ENCODE data around the gene TRIM45. TPM values are rescaled to one million over a fixed set of nuclear protein-coding genes. Genes with fewer than 3 reads are reported as not detected.

TRIM45 gene
- total and polyA plus RNA-seq, 2 of the 4 experiments (the other 2 are of a cell fraction): 2.0 to 5.1 TPM

DNA sequence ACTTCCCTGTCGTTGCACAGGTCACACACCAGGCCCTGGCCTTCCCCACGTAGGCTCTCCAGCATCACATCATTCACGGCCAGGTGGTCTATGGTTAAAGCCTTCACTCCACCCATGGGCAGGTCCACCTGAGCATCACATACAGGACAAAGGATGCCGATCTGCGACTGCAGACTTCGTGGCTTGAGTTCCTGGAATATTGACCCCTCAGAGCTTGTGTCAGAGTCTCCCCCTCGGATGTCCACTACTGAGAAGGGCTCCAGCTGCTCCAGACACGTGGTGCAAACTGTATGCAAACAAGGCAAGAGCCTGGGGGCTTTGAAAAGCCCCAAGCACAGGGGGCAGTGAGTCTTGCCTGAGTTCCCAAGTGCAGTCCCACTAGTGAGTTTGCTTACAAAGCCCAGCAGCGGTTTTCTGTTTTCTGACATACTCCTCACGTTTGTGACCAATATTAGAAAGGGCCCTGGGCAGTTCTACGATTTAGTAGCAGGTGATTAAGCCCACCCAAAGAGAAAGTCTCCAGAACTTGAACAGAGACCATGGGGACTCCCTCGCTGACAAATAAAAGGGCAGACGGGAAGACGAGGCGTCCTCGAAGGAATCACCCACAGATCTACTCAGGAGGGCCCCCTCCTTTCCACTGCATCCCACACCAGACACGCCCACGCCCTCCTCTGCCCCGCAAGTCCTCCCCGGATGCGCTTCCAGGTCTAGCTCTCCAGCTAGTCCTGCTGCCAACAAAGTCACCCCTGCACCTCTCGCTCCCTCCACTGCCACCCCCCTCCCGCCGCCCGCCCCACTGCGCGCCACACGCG, 568 bp downstream of the TRIM45 start:
- peak overlapping the region; percentile 84 for H2AK5ac ChIP-seq (ENCODE audit: low read depth, low read length)
- ChIA-PET POLR2A (ENCODE audit: unreplicated experiment) (no interaction called here), CTCF (interaction anchor here (1.5 kb wide), 1 partner anchor 8 kb away, joined by 5 read pairs; no protein-coding TSS in a partner anchor)
- peak overlapping the region; percentile 75 to 83 for H4K8ac ChIP-seq (ENCODE audit: low read depth in 2 of 2, low read length in 2 of 2)
- peak overlapping the region; percentile 51 for H3K4ac ChIP-seq (ENCODE audit: low read depth, low read length)
- H2AK9ac ChIP-seq (replicated peaks; ENCODE audit: low read depth, low read length, poor library complexity): peak overlapping the region; percentile 74
- peak overlapping the region; percentile 99 for H2AFZ ChIP-seq (replicated peaks; ENCODE audit: low read length, poor library complexity)
- peak overlapping the region; percentile 12 for H3K14ac ChIP-seq (replicated peaks; ENCODE audit: low read depth, low read length)
- peaks cover 4% of the 10 kb centered on the region; the same call in 1 of the 2 replicates for H3K36me3 ChIP-seq (ENCODE audit: control insufficient read depth, insufficient read depth, low read length)
- peak overlapping the region; percentile 14; the same call in 1 of the 2 replicates for H2BK120ac ChIP-seq (ENCODE audit: low read depth, low read length)
- H3K18ac ChIP-seq (ENCODE audit: low read depth, low read length): no peak overlapping the region
- H3K4me1 ChIP-seq (ENCODE audit: control insufficient read depth, insufficient read depth, low read length): peaks cover 8% of the 10 kb centered on the region; the same call in 1 of the 2 replicates
- H3K27me3 ChIP-seq (ENCODE audit: control insufficient read depth, insufficient read depth, low read length): peaks cover 3% of the 10 kb centered on the region
- peak overlapping the region; percentile 63 for H3K9ac ChIP-seq (ENCODE audit: low read depth, low read length)
- WGBS, 2 experiments (ENCODE audit: extremely low coverage in 2 of 2, insufficient read length in 1 of 2): 15% methylated on average over 8 of the region's 29 CpGs; no CpG with 5 or more reads in 1 of the 2 experiments
- in situ Hi-C loops (cut with MboI; ENCODE audit: low sequenced_read_pairs): loop anchor here (10.0 kb wide), 1 partner anchor 46 kb away; no protein-coding TSS in a partner anchor
- peak overlapping the region; percentile 1 for H3K56ac ChIP-seq (ENCODE audit: extremely low read depth, insufficient read depth, low read length)
- H2BK5ac ChIP-seq (ENCODE audit: low read depth, low read length, poor library complexity, severe bottlenecking): peak overlapping the region; percentile 61
- no peaks in the 10 kb centered on the region for H3K9me3 ChIP-seq (ENCODE audit: control insufficient read depth, insufficient read depth, low read length)
- peak overlapping the region; percentile 74 for H3K4me2 ChIP-seq (ENCODE audit: low read depth, low read length)
- H2BK15ac ChIP-seq (ENCODE audit: low read depth, low read length): 0 out of 3 replicates have a peak overlapping the region, but pooled peaks have one; percentile 44
- peak overlapping the region; percentile 69 for H3K27ac ChIP-seq (ENCODE audit: insufficient read depth, low read length)
- ATAC-seq (ENCODE audit: low read depth) (peak; percentile 46), DNase-seq (peak; percentile 57)
- intact Hi-C loops (cut with micrococcal nuclease): loop anchor here (2.0 kb wide), 1 partner anchor 52 kb away; no protein-coding TSS in a partner anchor
- H4K20me1 ChIP-seq (ENCODE audit: insufficient read depth, low read length): no peaks in the 10 kb centered on the region
- H3K79me1 ChIP-seq (ENCODE audit: low read depth in 1 of 2, low read length in 2 of 2): peaks cover 5 to 9% of the 10 kb centered on the region in 2 experiments; a peak in 1 of 4 replicates
- H4K91ac ChIP-seq (ENCODE audit: insufficient read depth, low read depth, low read length): peak overlapping the region; percentile 31; the same call in 1 of the 2 replicates
- no TSS peak for BruUV-seq (replicated peaks)
- no peak overlapping the region for H2BK20ac ChIP-seq (ENCODE audit: low read depth, low read length)
- dilution Hi-C loops (cut with HindIII; ENCODE audit: low sequenced_read_pairs, unreplicated experiment): no loop called here
- peak overlapping the region; percentile 83 for H3K23ac ChIP-seq (ENCODE audit: low read depth, low read length)
- H3K4me3 ChIP-seq (ENCODE audit: insufficient read depth, low read depth, low read length): peak overlapping the region; percentile 53
- peaks cover 5% of the 10 kb centered on the region; the same call in 1 of the 2 replicates for H3K9me1 ChIP-seq (ENCODE audit: insufficient read depth, low read length)
- H4K5ac ChIP-seq (ENCODE audit: low read depth, low read length): peak overlapping the region; percentile 35; the same call in 1 of the 2 replicates
- TF ChIP-seq CEBPB (IDR thresholded peaks at IDR 0.05; ENCODE audit: low read depth, low read length) (no peak), RAD21 (IDR thresholded peaks at IDR 0.05; ENCODE audit: low read length) (no peak), RFX5 (IDR thresholded peaks at IDR 0.05; ENCODE audit: low read depth, low read length) (no peak), SMC3 (IDR thresholded peaks at IDR 0.05; ENCODE audit: low read depth, low read length) (no peak), BHLHE40 (IDR thresholded peaks at IDR 0.05; ENCODE audit: low read depth, low read length) (no peak), MXI1 (IDR thresholded peaks at IDR 0.05; ENCODE audit: borderline replicate concordance, low read depth, low read length) (no peak), CHD1 (IDR thresholded peaks at IDR 0.05; ENCODE audit: low read depth, low read length) (no peak), FOS (IDR thresholded peaks at IDR 0.05; ENCODE audit: low read depth, low read length) (no peak), MAZ (IDR thresholded peaks at IDR 0.05; ENCODE audit: borderline replicate concordance, low read depth, low read length) (no peak), RCOR1 (IDR thresholded peaks at IDR 0.05; ENCODE audit: insufficient replicate concordance, low read length) (no peak), NFE2L2 (IDR thresholded peaks at IDR 0.05; ENCODE audit: low read depth, low read length) (no peak), POLR2A (IDR thresholded peaks at IDR 0.05; ENCODE audit: low read depth, low read length) (no peak), MAFK (IDR thresholded peaks at IDR 0.05; ENCODE audit: low read depth, low read length) (no peak)
- TF ChIP-seq, protein P1, sequence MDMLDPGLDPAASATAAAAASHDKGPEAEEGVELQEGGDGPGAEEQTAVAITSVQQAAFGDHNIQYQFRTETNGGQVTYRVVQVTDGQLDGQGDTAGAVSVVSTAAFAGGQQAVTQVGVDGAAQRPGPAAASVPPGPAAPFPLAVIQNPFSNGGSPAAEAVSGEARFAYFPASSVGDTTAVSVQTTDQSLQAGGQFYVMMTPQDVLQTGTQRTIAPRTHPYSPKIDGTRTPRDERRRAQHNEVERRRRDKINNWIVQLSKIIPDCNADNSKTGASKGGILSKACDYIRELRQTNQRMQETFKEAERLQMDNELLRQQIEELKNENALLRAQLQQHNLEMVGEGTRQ (IDR thresholded peaks at IDR 0.05; ENCODE audit: low read depth, low read length): no peak
- TF ChIP-seq, protein P2, sequence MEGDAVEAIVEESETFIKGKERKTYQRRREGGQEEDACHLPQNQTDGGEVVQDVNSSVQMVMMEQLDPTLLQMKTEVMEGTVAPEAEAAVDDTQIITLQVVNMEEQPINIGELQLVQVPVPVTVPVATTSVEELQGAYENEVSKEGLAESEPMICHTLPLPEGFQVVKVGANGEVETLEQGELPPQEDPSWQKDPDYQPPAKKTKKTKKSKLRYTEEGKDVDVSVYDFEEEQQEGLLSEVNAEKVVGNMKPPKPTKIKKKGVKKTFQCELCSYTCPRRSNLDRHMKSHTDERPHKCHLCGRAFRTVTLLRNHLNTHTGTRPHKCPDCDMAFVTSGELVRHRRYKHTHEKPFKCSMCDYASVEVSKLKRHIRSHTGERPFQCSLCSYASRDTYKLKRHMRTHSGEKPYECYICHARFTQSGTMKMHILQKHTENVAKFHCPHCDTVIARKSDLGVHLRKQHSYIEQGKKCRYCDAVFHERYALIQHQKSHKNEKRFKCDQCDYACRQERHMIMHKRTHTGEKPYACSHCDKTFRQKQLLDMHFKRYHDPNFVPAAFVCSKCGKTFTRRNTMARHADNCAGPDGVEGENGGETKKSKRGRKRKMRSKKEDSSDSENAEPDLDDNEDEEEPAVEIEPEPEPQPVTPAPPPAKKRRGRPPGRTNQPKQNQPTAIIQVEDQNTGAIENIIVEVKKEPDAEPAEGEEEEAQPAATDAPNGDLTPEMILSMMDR (conservative IDR thresholded peaks at IDR 0.05; ENCODE audit: low read depth, low read length): no peak

Measured in IMR-90 (cell line).